Activated naive CD8-positive, alpha-beta T cell (primary cell): ENCODE results near the gene COG5.
"Not testable (repeated sequence)": the region's sequence is repeated elsewhere in the genome, so short reads cannot be mapped to it uniquely, and the experiment has no call there.

ENCODE experiments used
- H3K27ac Mint-ChIP-seq: one replicate; pipeline ENCODE4 v1.8.0; 2021; ENCODE audit warnings: mixed read lengths
- H3K27me3 Mint-ChIP-seq: one replicate; pipeline ENCODE4 v1.8.0; 2021; ENCODE audit warnings: mixed read lengths
- H3K36me3 Mint-ChIP-seq: one replicate; pipeline ENCODE4 v1.8.0; 2021; ENCODE audit warnings: mixed read lengths
- H3K4me1 Mint-ChIP-seq: one replicate; pipeline ENCODE4 v1.8.0; 2021; ENCODE audit warnings: low read depth, mixed read lengths
- H3K4me3 Mint-ChIP-seq: one replicate; pipeline ENCODE4 v1.8.0; 2021; ENCODE audit warnings: mild to moderate bottlenecking, mixed read lengths
- H3K9me3 Mint-ChIP-seq: one replicate; pipeline ENCODE4 v1.8.0; 2021; ENCODE audit warnings: low read depth, mixed read lengths

The COG5 gene

GRCh38 chr7:107555893-107556292, 7.8 kb downstream of the COG5 start:
- H3K9me3 Mint-ChIP-seq = no peaks in the 10 kb centered on the region
- H3K4me1 Mint-ChIP-seq = peaks cover 62% of the 10 kb centered on the region
- peaks cover 22% of the 10 kb centered on the region for H3K36me3 Mint-ChIP-seq
- H3K27ac Mint-ChIP-seq = no peak overlapping the region
- no peaks in the 10 kb centered on the region for H3K27me3 Mint-ChIP-seq
- H3K4me3 Mint-ChIP-seq = no peak overlapping the region

- Mint-ChIP-seq H3K27me3 (no peaks in the 10 kb centered on the region), H3K27ac (peak overlapping the region; percentile 2), H3K4me3 (no peak overlapping the region), H3K9me3 (peaks cover 2% of the 10 kb centered on the region), H3K4me1 (peaks cover 45% of the 10 kb centered on the region), H3K36me3 (peaks cover 39% of the 10 kb centered on the region)
Observed at GRCh38 chr7:107551936-107552335, 11.8 kb downstream of the COG5 start.

GRCh38 chr7:107544848-107545591, 18.7 kb downstream of the COG5 start:
- peaks cover 42% of the 10 kb centered on the region for H3K36me3 Mint-ChIP-seq
- H3K4me3 Mint-ChIP-seq = no peak overlapping the region
- no peak overlapping the region for H3K27ac Mint-ChIP-seq
- H3K4me1 Mint-ChIP-seq = peaks cover 20% of the 10 kb centered on the region
- H3K27me3 Mint-ChIP-seq = no peaks in the 10 kb centered on the region
- H3K9me3 Mint-ChIP-seq = peaks cover 18% of the 10 kb centered on the region

- Mint-ChIP-seq H3K4me3 (no peak overlapping the region), H3K4me1 (peaks cover 16% of the 10 kb centered on the region), H3K27ac (no peak overlapping the region), H3K27me3 (no peaks in the 10 kb centered on the region), H3K36me3 (peaks cover 42% of the 10 kb centered on the region), H3K9me3 (peaks cover 18% of the 10 kb centered on the region)
Observed at GRCh38 chr7:107543338-107543993, 20.3 kb downstream of the COG5 start.

- Mint-ChIP-seq H3K36me3 (peaks cover 51% of the 10 kb centered on the region), H3K27me3 (no peaks in the 10 kb centered on the region), H3K9me3 (peaks cover 9% of the 10 kb centered on the region), H3K4me1 (peaks cover 46% of the 10 kb centered on the region), H3K27ac (no peak overlapping the region), H3K4me3 (no peak overlapping the region)
Observed at GRCh38 chr7:107538001-107538400, 25.7 kb downstream of the COG5 start.

- Mint-ChIP-seq H3K36me3 (peaks cover 50% of the 10 kb centered on the region), H3K4me1 (peaks cover 46% of the 10 kb centered on the region)
- H3K9me3 Mint-ChIP-seq, H3K4me3 Mint-ChIP-seq, H3K27ac Mint-ChIP-seq, H3K27me3 Mint-ChIP-seq: not testable (repeated sequence)
Observed at GRCh38 chr7:107537228-107537627, 26.5 kb downstream of the COG5 start.

GRCh38 chr7:107534139-107534538, 29.6 kb downstream of the COG5 start:
- Mint-ChIP-seq H3K27me3 (no peaks in the 10 kb centered on the region), H3K36me3 (peaks cover 50% of the 10 kb centered on the region), H3K27ac (no peak overlapping the region), H3K4me3 (no peak overlapping the region), H3K4me1 (peaks cover 43% of the 10 kb centered on the region), H3K9me3 (peaks cover 9% of the 10 kb centered on the region)

- peaks cover 9% of the 10 kb centered on the region for H3K9me3 Mint-ChIP-seq
- H3K27ac Mint-ChIP-seq = no peak overlapping the region
- H3K4me3 Mint-ChIP-seq = no peak overlapping the region
- peaks cover 45% of the 10 kb centered on the region for H3K4me1 Mint-ChIP-seq
- peaks cover 32% of the 10 kb centered on the region for H3K36me3 Mint-ChIP-seq
- no peaks in the 10 kb centered on the region for H3K27me3 Mint-ChIP-seq
Observed at GRCh38 chr7:107530751-107531150, 33.0 kb downstream of the COG5 start.

GRCh38 chr7:107528461-107528860, 35.3 kb downstream of the COG5 start:
- Mint-ChIP-seq H3K4me3 (no peak overlapping the region), H3K27me3 (no peaks in the 10 kb centered on the region), H3K36me3 (peaks cover 20% of the 10 kb centered on the region), H3K4me1 (peaks cover 26% of the 10 kb centered on the region), H3K27ac (no peak overlapping the region), H3K9me3 (no peaks in the 10 kb centered on the region)

GRCh38 chr7:107527196-107527595, 36.5 kb downstream of the COG5 start:
- H3K27me3 Mint-ChIP-seq = no peaks in the 10 kb centered on the region
- no peaks in the 10 kb centered on the region for H3K9me3 Mint-ChIP-seq
- H3K4me1 Mint-ChIP-seq = peaks cover 20% of the 10 kb centered on the region
- H3K27ac Mint-ChIP-seq = no peak overlapping the region
- peaks cover 20% of the 10 kb centered on the region for H3K36me3 Mint-ChIP-seq
- H3K4me3 Mint-ChIP-seq = no peak overlapping the region

GRCh38 chr7:107526672-107527071, 37.0 kb downstream of the COG5 start:
- Mint-ChIP-seq H3K4me3 (no peak overlapping the region), H3K36me3 (peaks cover 23% of the 10 kb centered on the region), H3K27ac (no peak overlapping the region), H3K9me3 (no peaks in the 10 kb centered on the region), H3K4me1 (peaks cover 23% of the 10 kb centered on the region), H3K27me3 (no peaks in the 10 kb centered on the region)

GRCh38 chr7:107506674-107507339, 56.9 kb downstream of the COG5 start:
- H3K36me3 Mint-ChIP-seq = peaks cover 17% of the 10 kb centered on the region
- H3K9me3 Mint-ChIP-seq = no peaks in the 10 kb centered on the region
- peaks cover 26% of the 10 kb centered on the region for H3K4me1 Mint-ChIP-seq
- H3K4me3 Mint-ChIP-seq = no peak overlapping the region
- H3K27ac Mint-ChIP-seq = no peak overlapping the region
- no peaks in the 10 kb centered on the region for H3K27me3 Mint-ChIP-seq

- peaks cover 16% of the 10 kb centered on the region for H3K36me3 Mint-ChIP-seq
- no peaks in the 10 kb centered on the region for H3K9me3 Mint-ChIP-seq
- no peak overlapping the region for H3K27ac Mint-ChIP-seq
- H3K27me3 Mint-ChIP-seq = no peaks in the 10 kb centered on the region
- no peak overlapping the region for H3K4me3 Mint-ChIP-seq
- peaks cover 23% of the 10 kb centered on the region for H3K4me1 Mint-ChIP-seq
Observed at GRCh38 chr7:107505997-107506673, 57.6 kb downstream of the COG5 start.

- Mint-ChIP-seq H3K4me3 (no peak overlapping the region), H3K9me3 (no peaks in the 10 kb centered on the region), H3K36me3 (peaks cover 15% of the 10 kb centered on the region), H3K27me3 (no peaks in the 10 kb centered on the region), H3K27ac (no peak overlapping the region), H3K4me1 (peaks cover 18% of the 10 kb centered on the region)
Observed at GRCh38 chr7:107505362-107505761, 58.4 kb downstream of the COG5 start.

- H3K4me3 Mint-ChIP-seq = no peak overlapping the region
- no peaks in the 10 kb centered on the region for H3K9me3 Mint-ChIP-seq
- peaks cover 22% of the 10 kb centered on the region for H3K36me3 Mint-ChIP-seq
- H3K27ac Mint-ChIP-seq = no peak overlapping the region
- H3K27me3 Mint-ChIP-seq = no peaks in the 10 kb centered on the region
- peaks cover 19% of the 10 kb centered on the region for H3K4me1 Mint-ChIP-seq
Observed at GRCh38 chr7:107503687-107504086, 60.0 kb downstream of the COG5 start.
